ENCODE data around the gene ATP1A4. TPM values are rescaled to one million over a fixed set of nuclear protein-coding genes. Genes with fewer than 3 reads are reported as not detected.

Gene ATP1A4
- total and polyA plus RNA-seq, 7 experiments from 2014 or later, result 0.71 TPM; not detected in 6

Other genes starting within 250 kb of the ATP1A4 start
- 100 to 1,000 TPM; 116 to 450 (median 284) TPM for gene TAGLN2, start 226.1 kb upstream of the ATP1A4 start, total RNA-seq
- 100 to 1,000 TPM; 449 to 662 TPM for gene TAGLN2, start 226.1 kb upstream of the ATP1A4 start, polyA plus RNA-seq
- gene IGSF9, start 206.0 kb upstream of the ATP1A4 start, total RNA-seq, result under 1 TPM in 1 of 5 experiments, not detected in 4; 0.12 TPM
- under 1 TPM in 1 of 2 donors, not detected in 1; 0.12 TPM for gene IGSF9, start 206.0 kb upstream of the ATP1A4 start, polyA plus RNA-seq
- gene SLAMF9, start 197.4 kb upstream of the ATP1A4 start, total RNA-seq, result not detected
- not detected for gene SLAMF9, start 197.4 kb upstream of the ATP1A4 start, polyA plus RNA-seq
- 10 to 100 TPM in 2 of 5 experiments, 1 to 10 TPM in 3; 4.0 to 11.4 (median 7.0) TPM for gene PIGM, start 119.6 kb upstream of the ATP1A4 start, total RNA-seq
- gene PIGM, start 119.6 kb upstream of the ATP1A4 start, polyA plus RNA-seq, result 1 to 10 TPM; 4.1 to 5.0 TPM
- gene KCNJ10, start 81.4 kb upstream of the ATP1A4 start, total RNA-seq, result under 1 TPM in 1 of 5 experiments, not detected in 4; 0.32 TPM
- under 1 TPM in 1 of 2 donors, not detected in 1; 0.29 TPM for gene KCNJ10, start 81.4 kb upstream of the ATP1A4 start, polyA plus RNA-seq
- not detected for gene KCNJ9, start 70.1 kb upstream of the ATP1A4 start, total RNA-seq
- gene KCNJ9, start 70.1 kb upstream of the ATP1A4 start, polyA plus RNA-seq, result under 1 TPM; 0.06 to 0.08 TPM
- 10 to 100 TPM; 31.9 to 68.7 (median 44.8) TPM for gene IGSF8, start 53.0 kb upstream of the ATP1A4 start, total RNA-seq
- 10 to 100 TPM; 38.6 to 60.9 TPM for gene IGSF8, start 53.0 kb upstream of the ATP1A4 start, polyA plus RNA-seq
- gene ATP1A2, start 35.8 kb upstream of the ATP1A4 start, total RNA-seq, result not detected
- gene ATP1A2, start 35.8 kb upstream of the ATP1A4 start, polyA plus RNA-seq, result not detected
- gene CASQ1, start 39.0 kb downstream of the ATP1A4 start, total RNA-seq, result 1 to 10 TPM in 1 of 5 experiments, not detected in 4; 1.1 TPM
- not detected for gene CASQ1, start 39.0 kb downstream of the ATP1A4 start, polyA plus RNA-seq
- 10 to 100 TPM; 11.5 to 38.6 (median 13.4) TPM for gene PEA15, start 53.8 kb downstream of the ATP1A4 start, total RNA-seq
- gene PEA15, start 53.8 kb downstream of the ATP1A4 start, polyA plus RNA-seq, result 1 to 10 TPM; 4.7 TPM
- gene DCAF8, start 110.9 kb downstream of the ATP1A4 start, total RNA-seq, result 100 to 1,000 TPM; 115 to 226 (median 176) TPM
- gene DCAF8, start 110.9 kb downstream of the ATP1A4 start, polyA plus RNA-seq, result 10 to 100 TPM; 45.6 to 49.8 TPM
- 10 to 100 TPM; 37.9 to 66.1 (median 49.2) TPM for gene PEX19, start 133.5 kb downstream of the ATP1A4 start, total RNA-seq
- gene PEX19, start 133.5 kb downstream of the ATP1A4 start, polyA plus RNA-seq, result 10 to 100 TPM; 55.6 to 56.4 TPM
- 100 to 1,000 TPM; 104 to 151 (median 118) TPM for gene COPA, start 191.6 kb downstream of the ATP1A4 start, total RNA-seq
- 100 to 1,000 TPM; 101 to 156 TPM for gene COPA, start 191.6 kb downstream of the ATP1A4 start, polyA plus RNA-seq
- 10 to 100 TPM; 68.4 to 91.1 (median 73.5) TPM for gene NCSTN, start 191.8 kb downstream of the ATP1A4 start, total RNA-seq
- gene NCSTN, start 191.8 kb downstream of the ATP1A4 start, polyA plus RNA-seq, result 10 to 100 TPM; 69.2 to 85.3 TPM
- gene NHLH1, start 215.5 kb downstream of the ATP1A4 start, total RNA-seq, result under 1 TPM; 0.11 to 0.58 (median 0.42) TPM
- gene NHLH1, start 215.5 kb downstream of the ATP1A4 start, polyA plus RNA-seq, result not detected
- under 1 TPM in 2 of 5 experiments, not detected in 3; 0.05 to 0.13 TPM for gene VANGL2, start 249.0 kb downstream of the ATP1A4 start, total RNA-seq
- gene VANGL2, start 249.0 kb downstream of the ATP1A4 start, polyA plus RNA-seq, result not detected

Data from naive thymus-derived CD4-positive, alpha-beta T cell (primary cell).